ENCODE measurements around the gene ZNF407. TPM values are rescaled to one million over a fixed set of nuclear protein-coding genes. Genes with fewer than 3 reads are reported as not detected.

The ZNF407 gene
- total and polyA plus RNA-seq, 11 donors = 3.8 to 14.7 (median 11.5) TPM

DNA sequence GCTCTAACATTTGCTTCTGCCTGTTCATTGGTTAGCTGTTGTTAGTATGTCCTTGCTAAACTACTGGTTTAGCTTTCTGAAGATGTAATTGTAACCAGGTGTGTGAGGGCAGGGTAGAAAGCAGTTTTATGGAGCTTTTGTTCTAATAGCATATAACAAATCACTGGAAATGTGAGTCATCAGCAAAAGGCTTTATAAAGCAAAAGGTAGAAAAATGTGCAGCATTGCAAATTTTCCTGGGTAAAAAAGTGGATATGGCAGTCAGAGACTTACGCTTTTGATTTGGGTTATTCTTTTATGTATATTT is 85.3 kb downstream of the ZNF407 start:
- no peak overlapping the region for H3K27ac ChIP-seq
- H3K9me3 ChIP-seq = peaks cover 0 to 4% (median 0%) of the 10 kb centered on the region in 12 donors
- H3K4me3 ChIP-seq = no peak overlapping the region
- no peaks in the 10 kb centered on the region for H3K27me3 ChIP-seq
- no peak for ATAC-seq
- H3K4me1 ChIP-seq = no peaks in the 10 kb centered on the region
- TF ChIP-seq POLR2A (IDR thresholded peaks at IDR 0.05) = no peak
- TF ChIP-seq, protein P1, sequence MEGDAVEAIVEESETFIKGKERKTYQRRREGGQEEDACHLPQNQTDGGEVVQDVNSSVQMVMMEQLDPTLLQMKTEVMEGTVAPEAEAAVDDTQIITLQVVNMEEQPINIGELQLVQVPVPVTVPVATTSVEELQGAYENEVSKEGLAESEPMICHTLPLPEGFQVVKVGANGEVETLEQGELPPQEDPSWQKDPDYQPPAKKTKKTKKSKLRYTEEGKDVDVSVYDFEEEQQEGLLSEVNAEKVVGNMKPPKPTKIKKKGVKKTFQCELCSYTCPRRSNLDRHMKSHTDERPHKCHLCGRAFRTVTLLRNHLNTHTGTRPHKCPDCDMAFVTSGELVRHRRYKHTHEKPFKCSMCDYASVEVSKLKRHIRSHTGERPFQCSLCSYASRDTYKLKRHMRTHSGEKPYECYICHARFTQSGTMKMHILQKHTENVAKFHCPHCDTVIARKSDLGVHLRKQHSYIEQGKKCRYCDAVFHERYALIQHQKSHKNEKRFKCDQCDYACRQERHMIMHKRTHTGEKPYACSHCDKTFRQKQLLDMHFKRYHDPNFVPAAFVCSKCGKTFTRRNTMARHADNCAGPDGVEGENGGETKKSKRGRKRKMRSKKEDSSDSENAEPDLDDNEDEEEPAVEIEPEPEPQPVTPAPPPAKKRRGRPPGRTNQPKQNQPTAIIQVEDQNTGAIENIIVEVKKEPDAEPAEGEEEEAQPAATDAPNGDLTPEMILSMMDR (IDR thresholded peaks at IDR 0.05) = no peak
- WGBS, 4 donors = 98 to 99% (median 98%) methylated on average over 1 of the region's 1 CpG
- no peak for DNase-seq
- intact Hi-C loops (cut with DNase I) = no loop called here
- peaks cover 0 to 14% (median 5%) of the 10 kb centered on the region in 9 donors for H3K36me3 ChIP-seq

DNA sequence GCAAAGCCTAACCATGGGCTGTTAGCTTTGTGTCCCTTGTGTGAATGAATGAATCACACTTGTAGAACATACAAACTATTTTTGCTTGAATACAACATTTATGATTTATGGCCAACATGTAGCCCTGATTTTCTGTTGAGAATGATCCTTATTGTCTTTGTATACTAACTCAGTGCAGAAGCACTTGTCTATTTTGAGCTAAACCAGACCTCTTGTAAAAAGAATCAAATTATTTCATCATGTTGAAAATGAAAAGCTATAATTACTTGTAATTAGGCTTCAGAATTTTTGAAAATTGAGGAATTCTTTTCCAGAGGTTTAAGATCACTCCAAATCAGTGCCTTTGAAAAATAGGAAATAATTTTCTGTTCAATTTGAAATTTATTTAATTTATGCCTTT is 85.9 kb downstream of the ZNF407 start:
- no peak overlapping the region for H3K27ac ChIP-seq
- H3K9me3 ChIP-seq = peaks cover 0 to 2% (median 0%) of the 10 kb centered on the region in 12 donors
- DNase-seq (no peak), ATAC-seq (no peak)
- TF ChIP-seq POLR2A (IDR thresholded peaks at IDR 0.05) = no peak
- TF ChIP-seq, protein P1 (IDR thresholded peaks at IDR 0.05) = no peak
- no peaks in the 10 kb centered on the region for H3K4me1 ChIP-seq
- H3K4me3 ChIP-seq = no peak overlapping the region
- H3K36me3 ChIP-seq = peaks cover 0 to 14% (median 5%) of the 10 kb centered on the region in 9 donors
- intact Hi-C loops (cut with DNase I) = no loop called here
- no peaks in the 10 kb centered on the region for H3K27me3 ChIP-seq

DNA sequence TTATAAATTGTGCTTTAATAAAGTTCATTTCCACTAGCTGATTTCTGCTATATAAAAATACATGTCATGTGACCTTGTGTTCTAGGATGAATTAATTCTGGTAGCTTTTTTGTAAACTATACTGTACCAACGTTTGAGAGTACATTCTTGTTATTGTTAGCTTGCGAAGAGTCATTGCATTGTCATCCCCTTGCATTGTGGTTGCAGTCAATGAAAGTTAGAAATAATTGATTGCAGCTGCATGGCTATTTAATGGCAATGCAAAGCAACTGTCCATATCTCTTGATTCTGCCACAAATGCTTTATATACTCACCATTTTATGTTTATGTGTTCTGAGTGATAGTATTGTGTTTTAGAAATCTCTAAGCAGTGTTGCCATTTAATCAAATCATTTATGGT is 91.6 kb downstream of the ZNF407 start:
- 71 to 80% (median 75%) methylated on average over 2 of the region's 2 CpGs for WGBS, 4 donors
- ATAC-seq (no peak), DNase-seq (no peak)
- H3K4me3 ChIP-seq = no peak overlapping the region
- peaks cover 0 to 6% (median 0%) of the 10 kb centered on the region in 12 donors for H3K4me1 ChIP-seq
- no peaks in the 10 kb centered on the region for H3K27me3 ChIP-seq
- no peak for TF ChIP-seq POLR2A (IDR thresholded peaks at IDR 0.05)
- TF ChIP-seq, protein P1 (IDR thresholded peaks at IDR 0.05) = no peak
- H3K27ac ChIP-seq = no peak overlapping the region
- intact Hi-C loops (cut with DNase I) = no loop called here
- H3K9me3 ChIP-seq = peaks cover 0 to 3% (median 0%) of the 10 kb centered on the region in 12 donors
- H3K36me3 ChIP-seq = peaks cover 0 to 8% (median 0%) of the 10 kb centered on the region in 9 donors

- no peaks in the 10 kb centered on the region for H3K27me3 ChIP-seq
- intact Hi-C loops (cut with DNase I) = loop anchor here in 1 of 10 donors (10.0 kb wide), 1 partner anchor 112 kb away; no protein-coding TSS in a partner anchor
- H3K36me3 ChIP-seq = no peaks in the 10 kb centered on the region
- TF ChIP-seq, protein P1 (IDR thresholded peaks at IDR 0.05) = no peak
- TF ChIP-seq POLR2A (IDR thresholded peaks at IDR 0.05) = no peak
- H3K9me3 ChIP-seq = peaks cover 0 to 3% (median 0%) of the 10 kb centered on the region in 12 donors
- WGBS, 4 donors = 82 to 85% (median 85%) methylated on average over 9 of the region's 9 CpGs
- H3K4me1 ChIP-seq = peaks cover 0 to 8% (median 0%) of the 10 kb centered on the region in 12 donors
- no peak for ATAC-seq
- DNase-seq = no peak
- no peak overlapping the region for H3K4me3 ChIP-seq
- H3K27ac ChIP-seq = no peak overlapping the region
Measured at GRCh38 chr18:74692367-74693013, 94.8 kb downstream of the ZNF407 start.

Data from heart left ventricle (tissue), 16 donors.